Endodermal cell (in vitro differentiated cells): Measurements from ENCODE around the gene TKT. TPM values are rescaled to one million over a fixed set of nuclear protein-coding genes. Genes with fewer than 3 reads are reported as not detected.
A peak's percentile ranks its signal among the peaks of the same experiment; 100 is the strongest.

Experiments used
- DNase-seq: peaks from one replicate; pipeline ENCODE4 v3.0.0-alpha.2; 2017
- H3K27ac ChIP-seq: 2 replicates; pipeline ENCODE4 v1.5.1; 2013; ENCODE audit warnings: mild to moderate bottlenecking, low read depth, low read length, moderate library complexity
- H3K27me3 ChIP-seq: 2 replicates; pipeline ENCODE4 v1.6.1; 2013; ENCODE audit warnings: mild to moderate bottlenecking, low read length, moderate library complexity; ENCODE audit not compliant: insufficient read depth, control insufficient read depth, poor library complexity, severe bottlenecking
- H3K36me3 ChIP-seq: 2 replicates; pipeline ENCODE4 v1.7.0; 2013; ENCODE audit warnings: mild to moderate bottlenecking, low read length, moderate library complexity; ENCODE audit not compliant: control insufficient read depth, insufficient read depth
- H3K4me1 ChIP-seq: one replicate; pipeline ENCODE4 v1.7.0; 2013; ENCODE audit warnings: low read length; ENCODE audit not compliant: control insufficient read depth, insufficient read depth
- H3K4me3 ChIP-seq: 2 replicates; pipeline ENCODE4 v1.5.1; 2013; ENCODE audit warnings: mild to moderate bottlenecking, low read length, moderate library complexity
- H3K9ac ChIP-seq: 2 replicates; pipeline ENCODE4 v1.6.1; 2013; ENCODE audit warnings: mild to moderate bottlenecking, low read length, moderate library complexity; ENCODE audit not compliant: poor library complexity, severe bottlenecking; ENCODE audit errors: extremely low read depth
- H3K9me3 ChIP-seq: 2 replicates; pipeline ENCODE4 v1.6.1; 2013; ENCODE audit warnings: mild to moderate bottlenecking, low read length, moderate library complexity; ENCODE audit not compliant: control insufficient read depth
- H3K27ac Mint-ChIP-seq: 2 replicates; pipeline ENCODE4 v1.8.0; 2020; ENCODE audit warnings: mixed read lengths
- H3K27me3 Mint-ChIP-seq: 2 replicates; pipeline ENCODE4 v1.8.0; 2021; ENCODE audit warnings: mild to moderate bottlenecking, mixed read lengths; ENCODE audit not compliant: insufficient read depth
- H3K36me3 Mint-ChIP-seq: 2 replicates; pipeline ENCODE4 v1.8.0; 2020; ENCODE audit warnings: low read depth, mixed read lengths
- H3K4me1 Mint-ChIP-seq: 2 replicates; pipeline ENCODE4 v1.8.0; 2020; ENCODE audit warnings: mixed read lengths
- H3K4me3 Mint-ChIP-seq: 2 replicates; pipeline ENCODE4 v1.8.0; 2020; ENCODE audit warnings: mild to moderate bottlenecking, moderate library complexity, mixed read lengths
- H3K9me3 Mint-ChIP-seq: 2 replicates; pipeline ENCODE4 v1.8.0; 2020; ENCODE audit warnings: mild to moderate bottlenecking, mixed read lengths
- WGBS, 2 experiments: methylation state at CpG; one replicate each; pipeline versions ENCODE4 v1.1.5 to v1.1.7; 2013; ENCODE audit warnings: missing lambda C conversion rate in 2 of 2, mixed read lengths in 1 of 2; ENCODE audit not compliant: insufficient coverage in 1 of 2, insufficient read length in 1 of 2; 5-methylcytosine and 5-hydroxymethylcytosine counted together
- total RNA-seq, 2 donors: library from RNA; stranded (reverse); fragmentation: NEBNext Ultra II Directional in 1 of 2; extraction: Animal tissue kit (Norgen Biotek cat#: 25700) in 1 of 2; gene quantifications; 2 replicates in 1 of 2; 3 replicates in 1 of 2; pipeline ENCODE4 v1.2.1, GENCODE V29; 2021
- TF ChIP-seq, protein P1 (sequence below): fragments of 200-600 bp; sonication (generic); conservative IDR thresholded peaks from 2 replicates; pipeline ENCODE4 v1.5.0; 2021; ENCODE audit warnings: antibody characterized with exemption, mild to moderate bottlenecking

Gene TKT
- total RNA-seq, 2 donors from 2014 or later: 373 to 472 TPM

- Mint-ChIP-seq H3K27ac (peak overlapping the region; percentile 35), H3K27me3 (no peaks in the 10 kb centered on the region), H3K36me3 (no peaks in the 10 kb centered on the region), H3K4me3 (no peak overlapping the region), H3K9me3 (no peaks in the 10 kb centered on the region), H3K4me1 (peaks cover 29% of the 10 kb centered on the region)
- no peak for DNase-seq
- Histone ChIP-seq H3K27ac (no peak overlapping the region), H3K36me3 (no peaks in the 10 kb centered on the region), H3K4me3 (no peak overlapping the region), H3K9ac (no peak overlapping the region), H3K27me3 (no peaks in the 10 kb centered on the region), H3K9me3 (no peaks in the 10 kb centered on the region), H3K4me1 (peaks cover 9% of the 10 kb centered on the region)
- 91 to 100% methylated on average over 1 to 4 of the region's 4 CpGs for WGBS, 2 experiments
- TF ChIP-seq, protein P1, sequence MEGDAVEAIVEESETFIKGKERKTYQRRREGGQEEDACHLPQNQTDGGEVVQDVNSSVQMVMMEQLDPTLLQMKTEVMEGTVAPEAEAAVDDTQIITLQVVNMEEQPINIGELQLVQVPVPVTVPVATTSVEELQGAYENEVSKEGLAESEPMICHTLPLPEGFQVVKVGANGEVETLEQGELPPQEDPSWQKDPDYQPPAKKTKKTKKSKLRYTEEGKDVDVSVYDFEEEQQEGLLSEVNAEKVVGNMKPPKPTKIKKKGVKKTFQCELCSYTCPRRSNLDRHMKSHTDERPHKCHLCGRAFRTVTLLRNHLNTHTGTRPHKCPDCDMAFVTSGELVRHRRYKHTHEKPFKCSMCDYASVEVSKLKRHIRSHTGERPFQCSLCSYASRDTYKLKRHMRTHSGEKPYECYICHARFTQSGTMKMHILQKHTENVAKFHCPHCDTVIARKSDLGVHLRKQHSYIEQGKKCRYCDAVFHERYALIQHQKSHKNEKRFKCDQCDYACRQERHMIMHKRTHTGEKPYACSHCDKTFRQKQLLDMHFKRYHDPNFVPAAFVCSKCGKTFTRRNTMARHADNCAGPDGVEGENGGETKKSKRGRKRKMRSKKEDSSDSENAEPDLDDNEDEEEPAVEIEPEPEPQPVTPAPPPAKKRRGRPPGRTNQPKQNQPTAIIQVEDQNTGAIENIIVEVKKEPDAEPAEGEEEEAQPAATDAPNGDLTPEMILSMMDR: no peak
Measured at GRCh38 chr3:53260286-53260785, 4.5 kb upstream of the TKT start.

DNA sequence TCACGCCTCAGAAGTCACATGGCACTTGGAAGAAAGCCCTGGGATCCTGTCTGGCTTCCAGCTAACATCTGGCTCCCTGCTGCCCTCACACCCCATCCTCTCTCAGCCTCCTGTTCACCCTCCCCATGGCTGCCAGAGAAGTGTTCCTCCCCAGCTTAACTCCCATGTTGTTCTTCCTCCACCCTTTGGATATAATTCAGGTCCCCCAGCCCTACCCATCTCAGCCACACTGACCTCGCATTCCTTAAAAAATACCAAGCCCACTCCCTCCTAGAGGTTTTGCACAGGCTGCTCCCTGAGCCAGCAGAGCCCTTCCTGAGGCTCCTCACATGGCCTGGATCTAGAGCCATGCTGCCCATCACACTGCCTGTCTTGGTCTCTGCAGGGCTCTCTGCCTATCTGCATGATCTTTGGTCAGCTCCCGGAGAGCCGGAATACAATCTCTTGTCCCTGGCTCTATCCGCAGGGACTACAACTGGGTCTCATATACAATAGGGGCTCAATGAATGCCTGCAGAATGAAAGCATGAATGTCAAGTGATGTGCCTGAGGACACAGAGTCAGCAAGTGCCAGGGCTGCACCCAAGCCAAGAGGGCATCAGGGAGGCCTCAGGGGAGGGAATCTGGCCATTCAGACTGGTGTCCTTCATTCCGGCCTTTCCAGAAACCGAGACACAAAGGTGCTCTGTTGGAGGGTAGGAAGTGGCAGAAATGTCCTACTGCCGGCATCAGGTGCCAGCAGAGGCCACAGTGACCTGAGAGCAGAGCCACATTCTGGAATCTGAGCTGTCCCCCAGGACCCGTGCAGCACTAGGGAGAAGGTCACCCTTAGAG, 3.8 kb upstream of the TKT start:
- no peaks in the 10 kb centered on the region for H3K36me3 Mint-ChIP-seq
- peak overlapping the region; percentile 20 for H3K27ac ChIP-seq
- no peak overlapping the region for H3K4me3 Mint-ChIP-seq
- WGBS, 2 experiments: 70 to 71% methylated on average over 8 to 9 of the region's 9 CpGs
- no peaks in the 10 kb centered on the region for H3K9me3 ChIP-seq
- no peaks in the 10 kb centered on the region for H3K27me3 ChIP-seq
- H3K36me3 ChIP-seq: no peaks in the 10 kb centered on the region
- H3K27ac Mint-ChIP-seq: peak overlapping the region; percentile 91
- no peak overlapping the region for H3K4me3 ChIP-seq
- no peak overlapping the region for H3K9ac ChIP-seq
- H3K4me1 ChIP-seq: peaks cover 9% of the 10 kb centered on the region
- H3K9me3 Mint-ChIP-seq: no peaks in the 10 kb centered on the region
- H3K27me3 Mint-ChIP-seq: no peaks in the 10 kb centered on the region
- peaks cover 25% of the 10 kb centered on the region for H3K4me1 Mint-ChIP-seq
- DNase-seq: peak; percentile 79
- TF ChIP-seq, protein P1: no peak

DNA sequence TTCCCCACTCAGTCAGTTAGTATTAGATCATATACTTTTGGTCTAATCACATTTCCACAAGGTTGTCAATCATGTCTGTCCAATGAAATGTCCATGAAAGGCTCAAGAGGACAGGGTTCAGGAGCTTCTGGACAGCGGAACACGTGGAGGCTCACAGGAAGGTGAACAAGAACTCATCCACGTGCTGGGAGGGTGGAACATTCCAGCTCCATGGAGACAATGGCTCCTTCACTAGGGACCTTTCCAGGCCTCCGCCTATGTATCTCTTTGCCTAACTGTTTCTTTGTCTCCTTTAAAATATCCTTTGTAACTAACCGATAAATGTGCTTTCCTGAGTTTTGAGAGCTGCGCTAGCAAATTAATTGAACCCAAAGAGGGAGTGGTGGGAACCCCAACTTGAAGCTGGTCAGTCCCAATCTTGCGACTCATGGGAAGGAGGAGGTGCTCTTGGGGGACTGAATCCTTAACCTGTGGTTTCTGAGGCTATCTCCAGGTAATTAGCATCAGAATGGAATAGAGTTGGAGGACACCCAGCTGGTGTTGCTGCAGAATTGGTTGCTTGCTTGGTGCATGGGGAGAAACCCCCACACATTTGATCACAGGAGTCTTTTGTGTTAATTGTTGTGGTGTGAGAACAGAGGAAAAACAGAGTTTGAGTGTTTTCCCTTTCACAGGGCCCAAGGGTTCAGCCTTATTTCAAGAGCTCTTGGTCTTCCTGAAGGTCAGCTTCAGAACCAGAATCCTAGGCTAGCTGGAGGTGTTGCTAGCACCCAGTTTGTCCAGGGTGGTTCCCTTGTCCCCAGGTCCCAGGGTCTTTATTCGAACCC, 3.0 kb upstream of the TKT start:
- no peak overlapping the region for H3K4me3 Mint-ChIP-seq
- no peaks in the 10 kb centered on the region for H3K9me3 Mint-ChIP-seq
- H3K27me3 Mint-ChIP-seq: no peaks in the 10 kb centered on the region
- Histone ChIP-seq H3K27me3 (no peaks in the 10 kb centered on the region), H3K9me3 (no peaks in the 10 kb centered on the region), H3K27ac (peak overlapping the region; percentile 39), H3K4me3 (no peak overlapping the region), H3K36me3 (peaks cover 1% of the 10 kb centered on the region), H3K4me1 (peaks cover 11% of the 10 kb centered on the region), H3K9ac (no peak overlapping the region)
- peaks cover 31% of the 10 kb centered on the region for H3K4me1 Mint-ChIP-seq
- TF ChIP-seq, protein P1: peak; percentile 39
- DNase-seq: peak; percentile 89
- peaks cover 4% of the 10 kb centered on the region for H3K36me3 Mint-ChIP-seq
- H3K27ac Mint-ChIP-seq: peak overlapping the region; percentile 91
- WGBS, 2 experiments: 56 to 67% methylated on average over 7 to 8 of the region's 8 CpGs
